ENCODE results near the gene DSCAM. TPM values are rescaled to one million over a fixed set of nuclear protein-coding genes. Genes with fewer than 3 reads are reported as not detected.

Gene DSCAM
- total and polyA plus RNA-seq, 12 donors: under 0.01 to 0.11 (median 0.07) TPM; not detected in 5

GRCh38 chr21:40377135-40377534, 469.8 kb downstream of the DSCAM start:
- no peak for DNase-seq
- 94 to 96% (median 94%) methylated on average over 5 of the region's 5 CpGs for WGBS, 4 donors
- no peaks in the 10 kb centered on the region for H3K4me1 ChIP-seq (replicated peaks in 1 of 2)
- H3K27ac ChIP-seq: no peak overlapping the region
- no peak overlapping the region for H3K4me3 ChIP-seq
- no peaks in the 10 kb centered on the region for H3K36me3 ChIP-seq (replicated peaks in 1 of 2)
- intact Hi-C loops (cut with DNase I): no loop called here
- H3K9me3 ChIP-seq (replicated peaks in 1 of 3): no peaks in the 10 kb centered on the region
- no peak for TF ChIP-seq CTCF (IDR thresholded peaks at IDR 0.05)
- no peak for TF ChIP-seq POLR2A (IDR thresholded peaks at IDR 0.05)
- H3K27me3 ChIP-seq: no peaks in the 10 kb centered on the region

GRCh38 chr21:40373761-40374160, 473.2 kb downstream of the DSCAM start:
- no peaks in the 10 kb centered on the region for H3K36me3 ChIP-seq (replicated peaks in 1 of 2)
- no peak overlapping the region for H3K4me3 ChIP-seq
- 58 to 61% (median 60%) methylated on average over 2 of the region's 2 CpGs for WGBS, 4 donors
- H3K27ac ChIP-seq: no peak overlapping the region
- TF ChIP-seq CTCF (IDR thresholded peaks at IDR 0.05) (no peak), POLR2A (IDR thresholded peaks at IDR 0.05) (no peak)
- no peaks in the 10 kb centered on the region for H3K9me3 ChIP-seq (replicated peaks in 1 of 3)
- no peak for DNase-seq
- intact Hi-C loops (cut with DNase I): no loop called here
- no peaks in the 10 kb centered on the region for H3K4me1 ChIP-seq (replicated peaks in 1 of 2)
- no peaks in the 10 kb centered on the region for H3K27me3 ChIP-seq

GRCh38 chr21:40372506-40372905, 474.5 kb downstream of the DSCAM start:
- Histone ChIP-seq H3K4me3 (no peak overlapping the region), H3K9me3 (replicated peaks in 1 of 3) (no peaks in the 10 kb centered on the region), H3K27ac (no peak overlapping the region), H3K27me3 (no peaks in the 10 kb centered on the region), H3K4me1 (replicated peaks in 1 of 2) (no peaks in the 10 kb centered on the region), H3K36me3 (replicated peaks in 1 of 2) (no peaks in the 10 kb centered on the region)
- 71 to 94% (median 77%) methylated on average over 2 of the region's 2 CpGs for WGBS, 4 donors
- intact Hi-C loops (cut with DNase I): no loop called here
- TF ChIP-seq POLR2A (IDR thresholded peaks at IDR 0.05) (no peak), CTCF (IDR thresholded peaks at IDR 0.05) (no peak)
- no peak for DNase-seq

- Histone ChIP-seq H3K9me3 (replicated peaks in 1 of 3) (no peaks in the 10 kb centered on the region), H3K4me3 (no peak overlapping the region), H3K4me1 (replicated peaks in 1 of 2) (no peaks in the 10 kb centered on the region), H3K27me3 (no peaks in the 10 kb centered on the region), H3K36me3 (replicated peaks in 1 of 2) (no peaks in the 10 kb centered on the region), H3K27ac (no peak overlapping the region)
- 65 to 77% (median 68%) methylated on average over 4 of the region's 4 CpGs for WGBS, 4 donors
- intact Hi-C loops (cut with DNase I): no loop called here
- DNase-seq: no peak
- TF ChIP-seq CTCF (IDR thresholded peaks at IDR 0.05) (no peak), POLR2A (IDR thresholded peaks at IDR 0.05) (no peak)
Measured at GRCh38 chr21:40371329-40371728, 475.6 kb downstream of the DSCAM start.
